Endothelial cell of umbilical vein (primary cell): ENCODE data around the gene PSMB3. TPM values are rescaled to one million over a fixed set of nuclear protein-coding genes. Genes with fewer than 3 reads are reported as not detected.

ENCODE experiments used
- BruUV-seq: library from RNA; stranded (reverse); fragments of 400-500 nt; replicated peaks from 2 replicates; lab custom pipeline; 2021; lab: Mats Ljungman, UMichigan
- CTCF ChIA-PET: fragments of 300-600, 350-600 bp; sonication (Branson Sonifier 250); formaldehyde crosslinking; loops from one replicate; lab custom pipeline; 2021; ENCODE audit warnings: antibody characterized with exemption, inconsistent platforms; lab: Charles Lee
- POLR2A ChIA-PET: fragments of 300-600, 350-600 bp; sonication (Branson Sonifier 250); formaldehyde crosslinking; loops from one replicate; lab custom pipeline; 2021; ENCODE audit warnings: antibody characterized with exemption, inconsistent platforms; lab: Charles Lee
- DNase-seq: peaks from one replicate; pipeline ENCODE4 v3.0.0-alpha.2; 2011; ENCODE audit warnings: low read depth, low spot score
- FAIRE-seq: peaks from 2 replicates; lab custom pipeline; 2011; peaks lifted over from hg19 to GRCh38; lab: Jason Lieb, UNC
- H2AFZ ChIP-seq: 2 replicates; pipeline ENCODE4 v1.6.0; 2012; ENCODE audit warnings: low read depth, low read length, control low read depth, inconsistent platforms
- H3K27ac ChIP-seq: 2 replicates; pipeline ENCODE4 v1.5.1; 2011; ENCODE audit warnings: low read depth, mild to moderate bottlenecking, control low read depth, low read length, moderate library complexity; ENCODE audit not compliant: insufficient read depth
- H3K27me3 ChIP-seq, 2 experiments: 2 replicates each; pipeline versions ENCODE4 v1.6.0 to v1.6.1; 2011; ENCODE audit warnings: low read length in 2 of 2, mixed read lengths in 1 of 2; ENCODE audit not compliant: control insufficient read depth in 2 of 2, insufficient read depth in 2 of 2
- H3K36me3 ChIP-seq, 2 experiments: 2 replicates in 1 of 2; 3 replicates in 1 of 2; pipeline ENCODE4 v1.5.1; 2011; ENCODE audit warnings: low read length in 2 of 2, mild to moderate bottlenecking in 1 of 2, moderate library complexity in 1 of 2; ENCODE audit not compliant: control insufficient read depth in 2 of 2, insufficient read depth in 2 of 2; ENCODE audit errors: extremely low read depth in 1 of 2
- H3K4me1 ChIP-seq: 3 replicates; pipeline ENCODE4 v1.5.1; 2011; ENCODE audit warnings: mild to moderate bottlenecking, low read length; ENCODE audit not compliant: control insufficient read depth, insufficient read depth; ENCODE audit errors: extremely low read depth
- H3K4me2 ChIP-seq: 2 replicates; pipeline ENCODE4 v1.6.1; 2011; ENCODE audit warnings: low read length, control low read depth, mixed read lengths; ENCODE audit not compliant: insufficient read depth
- H3K4me3 ChIP-seq, 3 experiments: fragments of 200-600 bp in 1 of 3; sonication (generic), shearing (Covaris generic) in 1 of 3; replicated peaks in 1 of 3; 2 replicates each; pipeline ENCODE4 v1.5.1; 2011 to 2016; ENCODE audit warnings: control low read depth in 3 of 3, low read length in 3 of 3, mild to moderate bottlenecking in 2 of 3, inconsistent platforms in 1 of 3, low read depth in 1 of 3, moderate library complexity in 1 of 3; ENCODE audit not compliant: insufficient read depth in 1 of 3
- H3K79me2 ChIP-seq: 2 replicates; pipeline ENCODE4 v1.6.0; 2012; ENCODE audit warnings: low read length, inconsistent platforms; ENCODE audit not compliant: control insufficient read depth, insufficient read depth
- H3K9ac ChIP-seq: replicated peaks from 2 replicates; pipeline ENCODE3; 2011; ENCODE audit warnings: low read length, control low read depth; ENCODE audit not compliant: insufficient read depth; ENCODE audit errors: extremely low read depth
- H3K9me1 ChIP-seq: replicated peaks from 3 replicates; pipeline ENCODE4 v1.6.0; 2011; ENCODE audit warnings: mild to moderate bottlenecking, low read length; ENCODE audit not compliant: control insufficient read depth, insufficient read depth; ENCODE audit errors: extremely low read depth
- H3K9me3 ChIP-seq: replicated peaks from 2 replicates; pipeline ENCODE4 v1.5.1; 2012; ENCODE audit warnings: low read length, inconsistent platforms; ENCODE audit not compliant: control insufficient read depth, insufficient read depth
- H4K20me1 ChIP-seq: replicated peaks from 2 replicates; pipeline ENCODE3; 2011; ENCODE audit warnings: mild to moderate bottlenecking, low read length; ENCODE audit not compliant: control insufficient read depth, insufficient read depth; ENCODE audit errors: extremely low read depth
- EZH2 ChIP-seq: IDR thresholded peaks from 2 replicates; pipeline ENCODE4 v1.6.1; 2012; ENCODE audit warnings: borderline replicate concordance, low read depth, mild to moderate bottlenecking, moderate library complexity, low read length, inconsistent platforms; ENCODE audit not compliant: severe bottlenecking
- FOS ChIP-seq: IDR thresholded peaks from 2 replicates; pipeline ENCODE4 v1.6.1; 2011; ENCODE audit warnings: mild to moderate bottlenecking, low read length, moderate library complexity, borderline replicate concordance; ENCODE audit not compliant: insufficient read depth
- GATA2 ChIP-seq: IDR thresholded peaks from 2 replicates; pipeline ENCODE4 v1.7.0; 2011; ENCODE audit warnings: low read depth, mild to moderate bottlenecking, moderate library complexity, mixed read lengths, low read length; ENCODE audit not compliant: insufficient read length, insufficient read depth
- JUN ChIP-seq: IDR thresholded peaks from 2 replicates; pipeline ENCODE4 v1.6.1; 2011; ENCODE audit warnings: borderline replicate concordance, low read depth; ENCODE audit not compliant: insufficient read length, insufficient read depth
- MAX ChIP-seq: IDR thresholded peaks from 2 replicates; pipeline ENCODE4 v1.6.1; 2011; ENCODE audit not compliant: insufficient read depth, insufficient read length
- MYC ChIP-seq: IDR thresholded peaks from one replicate; pipeline ENCODE4 v1.6.1; 2011; ENCODE audit warnings: mild to moderate bottlenecking, low read depth, low read length
- POLR2A ChIP-seq: IDR thresholded peaks from 2 replicates; pipeline ENCODE4 v1.6.1; 2012; ENCODE audit warnings: low read depth, mild to moderate bottlenecking, control low read depth, low read length
- POLR2AphosphoS5 ChIP-seq: IDR thresholded peaks from 2 replicates; pipeline ENCODE4 v1.6.1; 2012; ENCODE audit warnings: low read depth, mild to moderate bottlenecking, control low read depth, low read length, moderate library complexity; ENCODE audit not compliant: insufficient read depth
- dilution Hi-C: fragments of 300-500 bp; cut with MboI; formaldehyde crosslinking; loops from one replicate; pipeline ENCODE4 v1.15.0; 2019; ENCODE audit warnings: low sequenced_read_pairs; ENCODE audit not compliant: extremely low pct_ligation_motif_present
- intact Hi-C: fragments of 100-400 bp; cut with micrococcal nuclease; formaldehyde crosslinking; loops from one replicate; pipeline ENCODE4 v1.10.0; 2022
- polyA plus RNA-seq, 4 experiments: library from polyadenylated mRNA; depleted of rRNA in 3 of 4; stranded (reverse) in 3 of 4; unstranded in 1 of 4; fragments of >200 nt; gene quantifications; 2 replicates each; pipeline versions ENCODE4 v1.2.1 to v1.2.3, GENCODE V29; 2011 to 2012; ENCODE audit warnings: missing spikeins in 1 of 4
- total RNA-seq: library from RNA; stranded (reverse); gene quantifications from 2 replicates; pipeline ENCODE4 v1.2.3, GENCODE V29; 2021
- TF ChIP-seq, protein P1 (sequence below), 2 donors: IDR thresholded peaks; 1 replicate in 1 of 2; 2 replicates in 1 of 2; pipeline ENCODE4 v1.5.1; 2011; ENCODE audit warnings: low read length in 2 of 2, mild to moderate bottlenecking in 2 of 2, moderate library complexity in 2 of 2, control low read depth in 1 of 2, inconsistent platforms in 1 of 2, low read depth in 1 of 2; ENCODE audit not compliant: insufficient read depth in 1 of 2; ENCODE audit errors: extremely low read depth in 1 of 2

Gene PSMB3
- total and polyA plus RNA-seq, 2 donors (not counting 3 experiments of a cell fraction or from before 2014, with no cell fraction given) = 213 to 685 TPM

DNA sequence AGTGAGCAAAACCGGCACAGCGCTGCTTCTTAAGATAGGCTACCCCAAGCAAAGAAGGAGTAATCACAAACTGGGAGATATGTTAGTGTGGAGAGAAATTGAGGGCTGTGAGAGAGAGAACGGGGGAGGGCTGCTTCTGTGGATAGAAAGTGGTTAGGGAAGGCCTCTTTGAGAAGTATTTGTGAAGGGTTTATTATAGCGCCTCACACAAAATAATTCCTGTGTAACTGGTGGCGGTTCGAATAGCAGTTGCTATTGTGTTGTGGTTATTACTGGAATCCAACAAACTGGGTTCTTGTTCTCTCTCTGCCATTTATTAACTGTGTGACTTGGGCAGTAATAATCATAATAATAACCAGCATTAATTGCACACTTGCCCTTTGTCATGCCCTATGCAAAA is 31.6 kb upstream of the PSMB3 start:
- H3K27me3 ChIP-seq = no peaks in the 10 kb centered on the region
- no peak overlapping the region for H3K27ac ChIP-seq
- H3K4me2 ChIP-seq = no peak overlapping the region
- no peak for TF ChIP-seq FOS
- no peak for TF ChIP-seq GATA2
- TF ChIP-seq MYC = no peak
- no peak for TF ChIP-seq JUN
- TF ChIP-seq POLR2A = no peak
- TF ChIP-seq, protein P1, sequence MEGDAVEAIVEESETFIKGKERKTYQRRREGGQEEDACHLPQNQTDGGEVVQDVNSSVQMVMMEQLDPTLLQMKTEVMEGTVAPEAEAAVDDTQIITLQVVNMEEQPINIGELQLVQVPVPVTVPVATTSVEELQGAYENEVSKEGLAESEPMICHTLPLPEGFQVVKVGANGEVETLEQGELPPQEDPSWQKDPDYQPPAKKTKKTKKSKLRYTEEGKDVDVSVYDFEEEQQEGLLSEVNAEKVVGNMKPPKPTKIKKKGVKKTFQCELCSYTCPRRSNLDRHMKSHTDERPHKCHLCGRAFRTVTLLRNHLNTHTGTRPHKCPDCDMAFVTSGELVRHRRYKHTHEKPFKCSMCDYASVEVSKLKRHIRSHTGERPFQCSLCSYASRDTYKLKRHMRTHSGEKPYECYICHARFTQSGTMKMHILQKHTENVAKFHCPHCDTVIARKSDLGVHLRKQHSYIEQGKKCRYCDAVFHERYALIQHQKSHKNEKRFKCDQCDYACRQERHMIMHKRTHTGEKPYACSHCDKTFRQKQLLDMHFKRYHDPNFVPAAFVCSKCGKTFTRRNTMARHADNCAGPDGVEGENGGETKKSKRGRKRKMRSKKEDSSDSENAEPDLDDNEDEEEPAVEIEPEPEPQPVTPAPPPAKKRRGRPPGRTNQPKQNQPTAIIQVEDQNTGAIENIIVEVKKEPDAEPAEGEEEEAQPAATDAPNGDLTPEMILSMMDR (IDR thresholded peaks at IDR 0.05; ENCODE audit: extremely low read depth in 1 of 2, insufficient read depth in 1 of 2, low read depth in 1 of 2, low read length in 2 of 2) = no peak
- TF ChIP-seq MAX = no peak
- no peak for TF ChIP-seq POLR2AphosphoS5
- no peak for TF ChIP-seq EZH2
- no TSS peak for BruUV-seq
- no peaks in the 10 kb centered on the region for H3K9me1 ChIP-seq
- no peak overlapping the region for H3K4me3 ChIP-seq
- ChIA-PET POLR2A (no interaction called here), CTCF (no interaction called here)
- H2AFZ ChIP-seq = no peak overlapping the region
- no peak overlapping the region for H3K9ac ChIP-seq
- no peaks in the 10 kb centered on the region for H3K9me3 ChIP-seq
- FAIRE-seq = no peak
- H3K79me2 ChIP-seq = no peaks in the 10 kb centered on the region
- H3K4me1 ChIP-seq = peaks cover 3% of the 10 kb centered on the region
- peaks cover 5 to 35% of the 10 kb centered on the region in 2 experiments for H3K36me3 ChIP-seq
- intact Hi-C loops = no loop called here
- dilution Hi-C loops = no loop called here
- H4K20me1 ChIP-seq = no peaks in the 10 kb centered on the region
- no peak for DNase-seq
